Ectodermal cell (in vitro differentiated cells): ENCODE measurements around the gene POLA1.

ENCODE experiments used
- H3K27ac ChIP-seq: 2 replicates; pipeline ENCODE4 v1.7.0; 2013; ENCODE audit warnings: mild to moderate bottlenecking, low read depth, low read length; ENCODE audit not compliant: insufficient read depth, poor library complexity, severe bottlenecking
- H3K27me3 ChIP-seq: 2 replicates; pipeline ENCODE4 v1.7.0; 2013; ENCODE audit warnings: mild to moderate bottlenecking, low read length; ENCODE audit not compliant: insufficient read depth, control insufficient read depth, poor library complexity, severe bottlenecking
- H3K36me3 ChIP-seq: one replicate; pipeline ENCODE4 v1.7.0; 2013; ENCODE audit warnings: low read length; ENCODE audit not compliant: control insufficient read depth, insufficient read depth
- H3K4me1 ChIP-seq: one replicate; pipeline ENCODE4 v1.7.0; 2013; ENCODE audit warnings: low read length; ENCODE audit not compliant: control insufficient read depth, insufficient read depth
- H3K4me3 ChIP-seq: 2 replicates; pipeline ENCODE4 v1.7.0; 2013; ENCODE audit warnings: low read depth, low read length, control low read depth; ENCODE audit not compliant: insufficient read depth
- H3K9me3 ChIP-seq: 2 replicates; pipeline ENCODE4 v1.7.0; 2013; ENCODE audit warnings: mild to moderate bottlenecking, low read length, moderate library complexity; ENCODE audit not compliant: control insufficient read depth
- WGBS, 2 experiments: methylation state at CpG; one replicate each; pipeline ENCODE4 v1.1.7; 2013; ENCODE audit warnings: missing lambda C conversion rate in 2 of 2; 5-methylcytosine and 5-hydroxymethylcytosine counted together

POLA1 gene

DNA sequence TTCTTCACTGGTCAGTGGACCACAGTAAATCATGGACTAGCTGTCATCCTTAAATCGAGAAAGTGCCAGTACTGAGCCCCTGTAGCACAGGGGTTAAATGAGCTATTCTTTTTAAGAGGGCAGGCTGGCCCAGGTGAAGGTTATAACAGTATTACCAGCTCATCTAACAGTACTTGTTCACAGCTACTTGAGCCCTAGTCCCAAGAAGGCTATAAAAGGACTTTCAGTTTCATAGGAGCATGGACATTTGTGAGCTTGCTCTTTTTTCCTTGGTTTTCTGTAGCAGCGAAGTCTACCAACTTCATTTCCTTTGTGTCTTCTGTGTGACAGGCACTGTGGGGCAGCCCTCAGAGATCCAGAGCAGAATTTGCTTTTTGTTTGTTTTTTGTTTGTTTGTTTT, 261.0 kb downstream of the POLA1 start:
- H3K4me3 ChIP-seq = no peak overlapping the region
- WGBS, 2 experiments = 78 to 90% methylated on average over 2 of the region's 2 CpGs
- H3K27ac ChIP-seq = no peak overlapping the region
- no peaks in the 10 kb centered on the region for H3K9me3 ChIP-seq
- H3K36me3 ChIP-seq = no peaks in the 10 kb centered on the region
- no peaks in the 10 kb centered on the region for H3K4me1 ChIP-seq
- H3K27me3 ChIP-seq = no peaks in the 10 kb centered on the region

DNA sequence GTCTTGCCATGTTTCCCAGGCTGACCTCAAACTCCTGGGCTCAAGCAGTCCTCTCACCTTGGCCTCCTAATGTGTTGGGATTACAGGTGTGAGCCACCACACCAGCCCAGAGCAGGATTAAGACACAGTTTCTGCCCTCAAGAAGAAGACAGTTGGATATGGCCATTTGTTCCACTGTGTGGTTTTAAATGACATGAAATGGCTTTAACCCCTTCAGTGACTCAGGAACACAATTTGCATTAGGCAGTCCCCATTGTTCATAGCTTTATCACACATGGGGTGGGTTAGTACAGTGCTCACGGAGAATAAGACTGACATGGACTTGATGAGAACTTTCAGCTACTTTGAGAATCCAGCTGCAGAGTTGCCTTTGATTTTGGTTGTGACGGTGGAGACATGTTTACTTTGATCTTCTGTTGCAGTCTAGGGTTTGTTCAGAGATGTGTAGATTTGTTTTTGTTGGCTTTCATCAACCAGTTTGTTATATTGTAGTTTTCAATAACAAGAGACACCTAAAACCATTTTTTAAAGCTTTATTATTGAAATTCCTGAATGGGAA, 261.7 kb downstream of the POLA1 start:
- H3K4me1 ChIP-seq = no peaks in the 10 kb centered on the region
- no peak overlapping the region for H3K4me3 ChIP-seq
- WGBS, 2 experiments = 91 to 100% methylated on average over 2 of the region's 2 CpGs
- H3K27ac ChIP-seq = no peak overlapping the region
- no peaks in the 10 kb centered on the region for H3K36me3 ChIP-seq
- no peaks in the 10 kb centered on the region for H3K9me3 ChIP-seq
- no peaks in the 10 kb centered on the region for H3K27me3 ChIP-seq

DNA sequence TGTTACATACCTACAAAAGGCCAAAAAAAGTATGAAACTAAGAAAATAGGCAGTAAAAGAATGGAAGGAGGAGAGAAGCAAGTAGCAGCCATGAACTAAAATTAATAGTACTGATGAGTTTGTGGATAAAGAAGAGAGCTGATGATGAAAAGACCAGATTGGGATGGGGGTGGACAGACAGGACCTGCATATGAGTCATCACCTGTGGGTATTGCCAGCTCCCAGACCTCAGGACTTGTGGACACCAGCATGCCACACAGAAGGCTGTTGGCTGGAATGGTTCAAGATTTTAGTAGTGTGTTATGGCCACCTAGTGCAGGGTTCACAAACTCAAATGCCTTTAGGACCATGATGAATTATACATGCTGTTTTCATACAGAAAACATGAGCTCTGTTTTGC, 263.1 kb downstream of the POLA1 start:
- Histone ChIP-seq H3K36me3 (no peaks in the 10 kb centered on the region), H3K4me3 (no peak overlapping the region)

DNA sequence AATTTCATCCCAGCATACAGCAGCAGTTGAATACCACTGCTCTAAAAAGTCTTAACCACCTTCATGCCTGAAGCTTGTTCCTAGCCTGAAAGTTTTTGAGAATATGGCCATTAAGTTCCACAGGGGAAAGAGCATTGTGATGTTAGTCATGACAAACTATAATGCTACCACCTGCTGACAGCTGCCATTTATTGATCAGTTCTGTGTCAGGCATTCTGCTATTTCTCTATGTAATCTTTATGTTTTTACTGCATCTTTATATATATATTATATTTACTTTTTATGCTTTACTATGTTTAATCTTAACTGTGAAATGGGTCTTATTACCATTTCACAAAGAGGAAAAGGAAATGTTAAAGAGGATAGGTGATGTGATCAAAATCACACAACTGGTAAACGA, 268.1 kb downstream of the POLA1 start:
- H3K27me3 ChIP-seq = no peaks in the 10 kb centered on the region
- WGBS, 2 experiments = 83 to 100% methylated on average over 1 of the region's 1 CpG
- no peaks in the 10 kb centered on the region for H3K9me3 ChIP-seq
- H3K27ac ChIP-seq = no peak overlapping the region
- H3K4me1 ChIP-seq = no peaks in the 10 kb centered on the region
- H3K36me3 ChIP-seq = no peaks in the 10 kb centered on the region
- H3K4me3 ChIP-seq = no peak overlapping the region

More for the DNA sequence above, 263.1 kb downstream of the POLA1 start:
- Histone ChIP-seq H3K4me1 (no peaks in the 10 kb centered on the region), H3K27me3 (no peaks in the 10 kb centered on the region), H3K9me3 (no peaks in the 10 kb centered on the region), H3K27ac (no peak overlapping the region)

DNA sequence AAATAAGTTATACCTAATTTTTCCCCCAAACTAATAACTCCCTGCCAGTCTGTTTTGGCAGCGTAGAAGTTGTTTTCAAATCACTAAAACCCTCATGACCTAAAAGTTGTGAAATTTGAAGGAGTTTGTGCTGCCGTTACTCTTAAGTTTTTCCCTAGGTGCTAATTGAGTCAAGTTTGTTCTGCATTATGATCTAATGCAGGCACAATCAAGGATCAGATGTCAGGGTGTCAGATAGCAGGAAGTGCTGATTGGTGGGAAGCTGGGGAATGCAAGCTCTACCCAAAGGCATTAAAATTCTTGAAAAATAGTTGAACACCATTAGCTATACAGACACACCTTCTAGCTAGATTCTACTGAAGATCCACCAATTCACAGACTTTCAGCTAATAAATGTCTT, 270.1 kb downstream of the POLA1 start:
- Histone ChIP-seq H3K36me3 (no peaks in the 10 kb centered on the region), H3K4me1 (no peaks in the 10 kb centered on the region), H3K27ac (no peak overlapping the region), H3K9me3 (no peaks in the 10 kb centered on the region), H3K4me3 (no peak overlapping the region), H3K27me3 (no peaks in the 10 kb centered on the region)
- WGBS, 2 experiments = 67 to 88% methylated on average over 1 to 2 of the region's 2 CpGs

DNA sequence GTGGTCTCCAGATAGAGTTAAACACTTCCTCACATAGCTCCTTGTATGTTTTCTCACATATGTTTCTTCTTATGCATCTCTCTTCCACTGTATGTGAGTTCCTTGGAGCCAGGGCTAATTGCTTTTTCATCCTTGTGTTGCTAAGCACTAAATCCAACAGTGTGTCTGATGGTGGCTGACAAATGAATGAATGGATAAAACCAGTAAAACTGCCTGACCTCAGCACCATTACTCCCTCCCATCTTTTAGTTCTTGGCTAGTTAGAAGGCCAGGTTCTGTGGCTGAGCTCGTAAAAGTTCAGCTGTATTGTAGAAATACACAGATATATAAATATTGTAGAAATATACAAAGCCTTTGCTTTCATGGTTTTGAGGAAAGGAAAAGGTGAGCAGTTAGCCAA, 271.7 kb downstream of the POLA1 start:
- H3K4me1 ChIP-seq = no peaks in the 10 kb centered on the region
- H3K27me3 ChIP-seq = no peaks in the 10 kb centered on the region
- no peak overlapping the region for H3K27ac ChIP-seq
- no peaks in the 10 kb centered on the region for H3K9me3 ChIP-seq
- H3K36me3 ChIP-seq = no peaks in the 10 kb centered on the region
- no CpG with 5 or more reads among the region's 1 CpG for WGBS, 2 experiments
- no peak overlapping the region for H3K4me3 ChIP-seq

DNA sequence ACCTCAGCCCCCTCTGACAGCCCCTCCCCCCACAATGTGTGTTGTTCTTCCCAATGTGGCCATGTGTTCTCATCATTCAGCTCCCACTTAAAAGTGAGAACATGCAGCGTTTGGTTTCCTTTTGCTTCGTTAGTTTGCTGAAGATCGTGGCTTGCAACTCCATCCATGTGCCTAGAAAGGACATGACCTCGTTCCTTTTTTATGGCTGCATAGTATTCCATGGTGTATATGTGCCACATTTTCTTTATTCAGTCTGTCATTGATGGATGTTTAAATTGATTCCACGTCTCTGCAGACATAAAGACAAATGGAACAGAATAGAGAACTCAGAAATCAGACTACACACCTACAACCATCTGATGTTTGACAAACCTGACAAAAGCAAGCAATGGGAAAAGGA, 276.1 kb downstream of the POLA1 start:
- WGBS, 2 experiments = 93 to 96% methylated on average over 5 of the region's 5 CpGs
- H3K36me3 ChIP-seq = no peaks in the 10 kb centered on the region
- H3K9me3 ChIP-seq = no peaks in the 10 kb centered on the region
- no peaks in the 10 kb centered on the region for H3K4me1 ChIP-seq
- H3K27ac ChIP-seq = no peak overlapping the region
- no peaks in the 10 kb centered on the region for H3K27me3 ChIP-seq
- no peak overlapping the region for H3K4me3 ChIP-seq

DNA sequence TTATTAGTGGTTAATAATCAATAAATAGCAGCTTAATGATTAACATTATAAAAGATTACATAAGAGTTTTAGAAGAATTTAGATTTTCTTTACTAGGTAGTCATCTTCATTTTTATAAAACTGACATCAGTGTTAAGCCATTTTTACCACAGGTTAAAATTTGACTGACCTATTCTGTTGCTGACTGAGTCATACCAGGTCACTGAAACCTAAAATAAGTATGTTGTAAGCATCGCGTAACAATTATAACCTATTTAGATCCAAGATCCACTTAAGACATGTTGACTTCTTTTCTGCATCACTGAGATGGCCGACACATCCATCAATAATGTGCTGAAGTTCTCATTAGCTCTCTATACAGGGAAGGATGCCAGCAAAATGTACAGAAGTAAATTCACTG, 285.4 kb downstream of the POLA1 start:
- WGBS, 2 experiments = 97 to 100% methylated on average over 3 of the region's 3 CpGs
- Histone ChIP-seq H3K36me3 (no peaks in the 10 kb centered on the region), H3K27ac (no peak overlapping the region), H3K27me3 (no peaks in the 10 kb centered on the region), H3K4me3 (no peak overlapping the region), H3K9me3 (no peaks in the 10 kb centered on the region), H3K4me1 (no peaks in the 10 kb centered on the region)

DNA sequence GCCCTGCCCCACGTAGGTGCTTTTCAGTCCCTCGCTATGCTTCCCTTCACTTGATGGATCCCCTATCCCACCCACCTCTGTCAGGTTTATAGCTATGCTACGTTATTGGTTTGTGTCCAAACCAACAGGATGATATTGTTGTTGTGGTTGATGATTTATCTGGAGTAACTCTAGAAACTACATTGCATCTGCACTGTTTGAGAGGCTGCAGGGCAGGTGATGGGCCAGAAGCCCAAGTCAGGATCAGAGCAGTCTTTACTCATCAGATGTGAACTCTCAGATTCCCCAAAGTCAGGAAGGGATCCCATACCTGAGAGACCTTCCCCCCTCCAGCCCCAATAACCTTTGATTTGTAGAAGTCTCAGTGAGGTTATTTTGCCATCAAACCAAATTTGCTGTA, 287.3 kb downstream of the POLA1 start:
- Histone ChIP-seq H3K4me1 (no peaks in the 10 kb centered on the region), H3K4me3 (no peak overlapping the region), H3K36me3 (no peaks in the 10 kb centered on the region), H3K9me3 (no peaks in the 10 kb centered on the region), H3K27me3 (no peaks in the 10 kb centered on the region), H3K27ac (no peak overlapping the region)
- WGBS, 2 experiments = 77 to 94% methylated on average over 3 of the region's 3 CpGs

DNA sequence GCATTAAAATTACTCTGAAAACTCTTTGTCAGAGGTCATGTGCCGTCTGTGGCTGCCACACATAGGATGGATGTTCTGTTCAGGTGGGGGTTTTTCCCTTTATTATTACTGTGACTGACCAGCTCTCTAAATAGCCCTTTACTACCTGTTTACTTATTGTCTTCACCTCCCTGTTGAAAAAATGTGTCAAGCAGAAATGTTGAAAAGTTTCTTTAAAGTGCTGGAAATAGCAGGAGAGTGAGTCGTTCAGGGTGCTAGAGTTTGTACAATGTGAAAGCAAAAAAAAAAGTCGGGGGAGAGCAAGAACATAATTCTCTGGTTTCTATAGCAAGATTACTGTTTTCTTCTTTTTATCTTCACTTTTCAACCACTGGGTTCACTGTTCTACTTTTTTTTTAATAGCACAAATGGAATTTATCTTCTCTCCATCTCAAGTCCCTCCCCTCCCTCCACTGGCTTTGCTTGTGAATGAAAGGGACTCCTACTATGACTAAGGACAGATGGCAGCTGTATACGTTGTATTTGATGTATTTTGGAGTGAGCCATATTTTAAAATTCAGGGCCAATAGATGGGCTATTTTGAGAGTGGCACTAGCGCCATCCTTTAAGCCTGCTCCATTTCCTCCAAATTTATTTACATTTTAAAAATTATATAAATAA, 288.7 kb downstream of the POLA1 start:
- Histone ChIP-seq H3K9me3 (no peaks in the 10 kb centered on the region), H3K27ac (no peak overlapping the region), H3K4me1 (no peaks in the 10 kb centered on the region), H3K27me3 (no peaks in the 10 kb centered on the region), H3K36me3 (no peaks in the 10 kb centered on the region), H3K4me3 (no peak overlapping the region)
- 94 to 98% methylated on average over 2 to 4 of the region's 5 CpGs for WGBS, 2 experiments

DNA sequence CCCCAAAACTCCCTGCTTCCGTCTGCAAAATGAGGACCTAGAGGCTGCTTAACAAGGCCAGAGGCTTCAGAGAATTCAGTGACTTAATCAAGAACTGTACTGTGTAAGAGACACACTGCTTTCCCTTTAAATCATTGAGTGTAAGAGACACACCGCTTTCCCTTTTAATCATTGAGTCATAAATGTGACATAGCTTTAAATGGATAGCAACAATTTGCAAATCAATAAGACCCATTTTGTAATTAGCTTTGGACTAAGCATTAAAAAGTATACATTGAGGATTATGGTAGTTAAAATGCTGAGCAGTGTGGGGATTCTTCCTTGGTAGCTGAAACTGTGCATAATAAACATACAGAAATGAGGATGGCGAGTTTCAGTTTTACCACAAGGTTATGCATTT, 290.2 kb downstream of the POLA1 start:
- Histone ChIP-seq H3K4me1 (no peaks in the 10 kb centered on the region), H3K36me3 (no peaks in the 10 kb centered on the region), H3K27me3 (no peaks in the 10 kb centered on the region), H3K4me3 (no peak overlapping the region), H3K27ac (no peak overlapping the region), H3K9me3 (no peaks in the 10 kb centered on the region)
- WGBS, 2 experiments = 97 to 100% methylated on average over 1 to 2 of the region's 3 CpGs
